ENCODE measurements around the gene MAST2.

- TF ChIP-seq CTCF (IDR thresholded peaks at IDR 0.05) = no peak
- no peak for TF ChIP-seq POLR2A (IDR thresholded peaks at IDR 0.05)
Measured at GRCh38 chr1:45886229-45886628, 82.8 kb downstream of the MAST2 start.

Data from esophagus squamous epithelium (tissue), 4 donors.